Heart right ventricle (tissue), 16 donors: Measurements from ENCODE around the gene PRSS8. TPM values are rescaled to one million over a fixed set of nuclear protein-coding genes. Genes with fewer than 3 reads are reported as not detected.

Experiments used
- ATAC-seq, 8 donors: fragments of 200-7000 bp; cut with Tn5 transposase; one replicate each; pipeline ENCODE4 v1.9.1; 2020; ENCODE audit warnings: mild to moderate bottlenecking in 8 of 8, moderate library complexity in 8 of 8, moderate number of reproducible peaks in 1 of 8
- DNase-seq, 2 donors: peaks; one replicate each; pipeline ENCODE4 v3.0.0-alpha.2; 2020
- H3K27ac ChIP-seq, 10 donors: fragments of 200-600 bp; sonication (generic) in 2 of 10; one replicate each; pipeline versions ENCODE4 v1.5.0 to v1.8.0; 2020 to 2022; ENCODE audit warnings: mild to moderate bottlenecking in 3 of 10
- H3K27me3 ChIP-seq, 7 donors: fragments of 200-600 bp; one replicate each; pipeline ENCODE4 v1.8.0; 2021 to 2022; ENCODE audit warnings: mild to moderate bottlenecking in 2 of 7
- H3K36me3 ChIP-seq, 9 donors: fragments of 200-600 bp; sonication (generic) in 1 of 9; one replicate each; pipeline versions ENCODE4 v1.5.0 to v1.8.0; 2020 to 2022; ENCODE audit warnings: mild to moderate bottlenecking in 2 of 9
- H3K4me1 ChIP-seq, 9 donors: fragments of 200-600 bp; sonication (generic) in 1 of 9; one replicate each; pipeline versions ENCODE4 v1.5.0 to v1.8.0; 2020 to 2022; ENCODE audit warnings: mild to moderate bottlenecking in 4 of 9
- H3K4me3 ChIP-seq, 10 donors: fragments of 200-600 bp; sonication (generic) in 2 of 10; one replicate each; pipeline versions ENCODE4 v1.5.0 to v1.8.0; 2020 to 2022; ENCODE audit warnings: mild to moderate bottlenecking in 7 of 10, moderate library complexity in 2 of 10
- H3K9me3 ChIP-seq, 11 donors: fragments of 200-600 bp in 10 of 11; sonication (generic) in 2 of 11; one replicate each; pipeline versions ENCODE4 v1.5.0 to v1.8.0; 2013 to 2022; ENCODE audit warnings: mild to moderate bottlenecking in 2 of 11, control low read depth in 1 of 11, moderate library complexity in 1 of 11
- CTCF ChIP-seq, 9 donors: fragments of 200-600 bp; sonication (generic) in 2 of 9; IDR thresholded peaks; one replicate each; pipeline versions ENCODE4 v1.5.0 to v1.8.0; 2021 to 2022; ENCODE audit warnings: antibody characterized with exemption in 9 of 9, mild to moderate bottlenecking in 5 of 9, moderate library complexity in 1 of 9
- WGBS, 2 donors: extraction: QIAGEN DNeasy Blood & Tissue Kit; methylation state at CpG; one replicate each; pipeline ENCODE4 v1.1.7; 2013; ENCODE audit warnings: inconsistent platforms in 1 of 2; 5-methylcytosine and 5-hydroxymethylcytosine counted together
- intact Hi-C, 10 donors: fragments of 100-400 bp; cut with DNase I; formaldehyde crosslinking; loops; one replicate each; pipeline versions ENCODE4 v1.11.1 to v1.14.2; 2022
- polyA plus RNA-seq, 2 donors: library from polyadenylated mRNA; stranded (reverse); fragments of 200-250 nt; gene quantifications; one replicate each; pipeline ENCODE4 v1.2.3, GENCODE V29; 2013
- total RNA-seq, 10 donors: library from RNA; stranded (reverse); fragmentation: NEBNext Ultra II Directional in 3 of 10; extraction: Animal tissue kit (Norgen Biotek cat#: 25700) in 3 of 10; gene quantifications; one replicate each; pipeline versions ENCODE4 v1.2.1 to v1.2.4, GENCODE V29; 2021 to 2023
- donor health status: Arrhythmogenic right ventricular cardiomyopathy.
- donor health status: ischemic (EF 13 %, LVEDD 7.1; RV severe dilation, severe dysfunction).
- donor health status: healthy with polysubstance abuse.
- donor health status: DM: no; HTN: yes; CAD: no.
- donor health status: DM: no; HTN: no; CAD: no.
- donor health status: ischemic (EF 25% LVEDD 6.9; RV normal size, moderate dysfunction).
- donor health status: ischemic (EF 25% LVEDD 5.7; RV mildly dilated, moderate dysfunction).
- donor health status: healthy.
- donor health status: DM: yes; HTN: yes; CAD: no.
- donor health status: Ischemic cardiomyopathy.
- donor health status: ischemic (EF 35%, LVEDD 5.7; RV mildly dilated, moderate dysfunction).
- donor health status: nonischemic (EF 11% LVEDD 7.7; RV severe dilation, severe dysfunction).
- donor health status: DM: yes; HTN: yes; CAD: no.
- donor health status: PGD.
- donor health status: ischemic (EF 29% LVEDD 5.4; RV normal size, mild dysfunction).
- donor health status: nonischemic (EF 23%, LVEDD 6.1; RV moderate dilation, normal function).

Gene PRSS8
- total and polyA plus RNA-seq, 12 donors, result 0.09 to 0.57 (median 0.16) TPM; not detected in 7

DNA sequence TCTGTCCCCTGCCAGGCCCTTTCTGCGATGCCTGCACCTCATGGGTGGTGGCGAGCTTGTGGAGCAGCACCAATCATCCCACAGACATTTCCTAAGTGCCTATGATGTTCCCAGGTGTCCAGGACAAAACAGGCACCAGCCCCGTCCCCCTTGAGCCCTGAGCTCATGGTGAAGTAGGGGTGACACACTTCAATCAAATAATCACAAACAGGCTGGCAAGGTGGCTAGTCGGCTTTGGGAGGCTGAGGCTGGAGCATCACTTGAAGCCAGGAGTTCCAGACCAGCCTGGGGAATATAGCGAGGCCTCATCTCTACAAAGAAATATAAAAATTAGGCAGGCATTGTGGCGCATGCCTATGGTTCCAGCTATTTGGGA is 748 bp upstream of the PRSS8 start:
- no peak for TF ChIP-seq CTCF (IDR thresholded peaks at IDR 0.05)
- no peak overlapping the region for H3K4me3 ChIP-seq
- H3K27ac ChIP-seq, result no peak overlapping the region
- WGBS, 2 donors, result 87 to 89% methylated on average over 6 of the region's 6 CpGs
- DNase-seq, result no peak
- no peak for ATAC-seq
- H3K36me3 ChIP-seq, result peaks cover 0 to 22% (median 7%) of the 10 kb centered on the region in 9 donors
- no peaks in the 10 kb centered on the region for H3K27me3 ChIP-seq
- H3K9me3 ChIP-seq, result no peaks in the 10 kb centered on the region
- intact Hi-C loops, result no loop called here
- peaks cover 8 to 44% (median 32%) of the 10 kb centered on the region in 9 donors for H3K4me1 ChIP-seq

DNA sequence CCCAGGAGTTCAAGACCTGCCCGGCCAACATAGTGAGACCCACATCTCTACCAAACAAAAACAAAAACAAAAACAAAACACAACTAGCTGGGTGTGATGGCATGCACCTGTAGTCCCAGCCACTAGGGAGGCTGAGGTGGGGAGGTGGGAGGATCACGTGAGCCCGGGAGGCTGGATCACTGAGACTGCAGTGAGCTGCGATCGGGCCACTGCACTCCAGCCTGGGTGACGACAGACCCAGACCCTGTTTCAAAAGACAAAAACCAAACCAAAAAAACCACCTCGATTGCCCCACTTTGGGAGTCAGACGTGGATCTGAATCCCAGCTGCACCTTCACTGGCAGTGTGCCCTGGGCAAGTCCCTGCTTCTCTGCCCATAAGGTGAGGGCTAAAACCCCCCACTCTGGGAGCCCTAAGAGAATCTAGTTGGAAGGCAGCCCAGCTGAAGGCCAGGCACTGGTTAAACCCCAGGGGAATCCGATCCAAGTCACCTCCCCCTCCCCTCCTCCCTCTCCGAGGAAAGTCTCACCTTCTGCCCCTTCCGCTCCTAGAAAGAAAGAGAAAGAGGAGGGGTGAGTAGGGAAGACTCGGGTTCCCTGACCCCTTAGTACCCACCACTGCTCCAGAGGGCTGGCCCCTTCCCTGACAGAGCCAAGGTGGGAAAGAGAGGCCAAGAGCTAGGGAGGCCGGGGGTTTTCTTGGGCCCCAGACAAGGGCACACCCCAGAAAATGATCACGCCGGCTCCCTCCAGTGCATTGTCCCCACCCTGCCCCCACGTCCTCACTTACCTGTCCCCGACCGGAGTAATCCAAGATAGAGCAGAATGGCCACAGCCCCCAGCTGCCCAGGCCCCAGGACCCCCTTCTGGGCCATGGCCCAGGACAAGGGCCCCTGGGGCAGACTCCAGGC is 647 bp downstream of the PRSS8 start:
- Histone ChIP-seq H3K4me1 (peaks cover 8 to 43% (median 32%) of the 10 kb centered on the region in 9 donors), H3K36me3 (peaks cover 0 to 36% (median 21%) of the 10 kb centered on the region in 9 donors), H3K27ac (no peak overlapping the region), H3K4me3 (peak overlapping the region in 1 of 10 donors; percentile 5), H3K9me3 (no peaks in the 10 kb centered on the region), H3K27me3 (no peaks in the 10 kb centered on the region)
- intact Hi-C loops, result no loop called here
- 27 to 28% methylated on average over 18 of the region's 18 CpGs for WGBS, 2 donors
- ATAC-seq (peak in 1 of 8 donors; percentile 1), DNase-seq (no peak)
- TF ChIP-seq CTCF (IDR thresholded peaks at IDR 0.05), result no peak

- 20 to 25% methylated on average over 5 of the region's 5 CpGs for WGBS, 2 donors
- H3K9me3 ChIP-seq, result no peaks in the 10 kb centered on the region
Measured at GRCh38 chr16:31134091-31134571, 1.4 kb downstream of the PRSS8 start.

More at GRCh38 chr16:31134091-31134571, 1.4 kb downstream of the PRSS8 start:
- intact Hi-C loops, result no loop called here
- Histone ChIP-seq H3K27ac (no peak overlapping the region), H3K36me3 (peaks cover 0 to 43% (median 27%) of the 10 kb centered on the region in 9 donors), H3K27me3 (no peaks in the 10 kb centered on the region), H3K4me1 (peaks cover 10 to 48% (median 36%) of the 10 kb centered on the region in 9 donors), H3K4me3 (no peak overlapping the region)
- ATAC-seq (peak in 1 of 8 donors; percentile 21), DNase-seq (no peak)
- TF ChIP-seq CTCF (IDR thresholded peaks at IDR 0.05), result no peak
